ENCODE results near the gene CDHR4.
"Not testable (repeated sequence)": the region's sequence is repeated elsewhere in the genome, so short reads cannot be mapped to it uniquely, and the experiment has no call there.

CDHR4 gene

DNA sequence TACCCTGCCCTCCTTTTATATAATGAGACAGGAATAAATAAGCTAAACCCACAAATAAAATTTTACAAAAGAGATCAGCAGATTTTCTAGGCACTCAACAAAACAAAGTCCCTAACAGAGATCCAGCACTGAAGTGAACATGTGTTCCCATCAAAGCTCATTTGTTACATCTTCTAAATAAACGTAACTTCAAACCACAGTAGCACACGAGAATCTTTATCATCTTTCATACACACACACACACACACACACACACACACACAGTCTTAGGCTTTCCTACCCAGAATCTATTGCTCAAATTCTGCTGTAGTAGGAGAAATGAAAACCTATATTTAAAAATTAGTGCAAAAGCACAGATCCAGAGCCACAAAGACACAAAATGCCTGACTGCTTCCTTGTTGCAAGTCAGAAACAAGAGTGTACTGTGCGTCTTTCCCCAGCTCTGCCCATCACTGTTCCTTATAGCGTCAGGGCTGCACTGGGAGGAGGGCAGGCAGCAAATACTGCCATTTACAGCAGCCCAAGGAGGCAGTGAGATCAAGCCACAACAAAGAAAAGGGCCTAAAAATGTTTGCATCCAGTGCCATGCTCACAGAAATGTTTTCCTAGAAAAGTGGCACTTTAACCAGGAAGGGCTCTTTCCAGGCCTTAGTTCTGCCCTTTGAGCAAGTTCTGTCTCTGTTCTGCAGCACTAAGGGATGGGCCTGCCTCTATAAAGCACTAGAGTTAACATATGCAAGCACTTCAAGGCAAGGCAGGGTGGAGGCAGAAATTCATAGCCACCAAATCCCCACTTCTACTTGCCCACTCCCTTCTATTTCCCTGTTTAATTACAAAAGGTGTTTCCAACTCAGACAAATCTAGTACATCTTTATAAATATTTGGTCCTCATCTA, 19.3 kb downstream of the CDHR4 start:
- no peak for DNase-seq

GRCh38 chr3:49779358-49780079, 20.2 kb downstream of the CDHR4 start:
- no peak for DNase-seq

- not testable (repeated sequence) for DNase-seq
Measured at GRCh38 chr3:49776101-49776500, 23.6 kb downstream of the CDHR4 start.

DNA sequence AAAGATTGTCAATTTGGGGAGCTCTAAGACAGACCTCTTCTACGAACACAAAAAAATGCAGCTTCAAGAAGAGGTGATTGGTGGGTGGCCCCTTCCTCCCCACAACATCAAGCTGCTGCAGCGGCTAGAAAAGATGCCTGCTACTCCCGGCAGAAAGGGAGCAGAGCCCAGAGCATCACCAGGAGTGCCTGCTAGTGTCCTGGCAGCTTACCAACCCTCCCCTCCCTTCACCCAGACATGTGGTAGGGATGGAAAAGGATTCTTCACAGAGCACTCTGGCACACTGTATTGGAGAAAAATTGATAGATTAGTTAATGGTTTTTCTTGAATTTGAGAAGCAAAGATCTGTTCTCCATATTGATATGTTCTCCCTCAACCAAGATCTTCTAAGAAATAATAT, 24.1 kb downstream of the CDHR4 start:
- DNase-seq = no peak

GRCh38 chr3:49772703-49773102, 27.0 kb downstream of the CDHR4 start:
- no peak for DNase-seq

- no peak for DNase-seq
Measured at GRCh38 chr3:49771340-49771938, 28.2 kb downstream of the CDHR4 start.

- DNase-seq = no peak
Measured at GRCh38 chr3:49769926-49770325, 29.7 kb downstream of the CDHR4 start.

DNA sequence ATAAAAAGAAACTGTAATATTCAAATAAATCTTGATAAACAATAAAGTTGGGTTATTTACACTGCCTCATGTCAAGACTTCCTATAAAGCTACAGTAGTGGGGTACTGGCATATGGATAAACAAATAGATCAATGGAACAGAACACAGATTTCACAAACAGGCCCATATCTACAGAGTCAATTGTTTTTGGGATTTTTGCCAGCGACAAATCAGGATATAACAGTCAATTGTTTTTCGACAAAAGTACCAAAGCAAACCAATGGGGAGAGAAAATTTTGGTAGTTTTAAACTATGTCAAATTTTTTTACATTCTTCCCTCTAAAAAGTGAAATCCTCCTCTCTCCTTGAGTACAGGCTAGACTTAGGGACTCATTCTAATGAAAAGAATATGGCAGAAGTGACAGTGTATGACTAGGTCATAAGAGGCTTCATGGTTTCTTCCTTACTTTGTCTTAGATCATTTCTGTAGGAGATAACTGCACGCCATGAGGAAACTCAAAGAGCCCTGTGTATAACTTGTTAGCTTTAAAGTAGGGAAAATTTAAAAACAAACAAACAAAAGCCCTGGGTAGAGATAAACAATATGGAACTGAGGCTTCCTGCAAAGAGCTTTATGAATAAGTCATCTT, 30.3 kb downstream of the CDHR4 start:
- no peak for DNase-seq

- DNase-seq = no peak
Measured at GRCh38 chr3:49763981-49764380, 35.7 kb downstream of the CDHR4 start.

DNA sequence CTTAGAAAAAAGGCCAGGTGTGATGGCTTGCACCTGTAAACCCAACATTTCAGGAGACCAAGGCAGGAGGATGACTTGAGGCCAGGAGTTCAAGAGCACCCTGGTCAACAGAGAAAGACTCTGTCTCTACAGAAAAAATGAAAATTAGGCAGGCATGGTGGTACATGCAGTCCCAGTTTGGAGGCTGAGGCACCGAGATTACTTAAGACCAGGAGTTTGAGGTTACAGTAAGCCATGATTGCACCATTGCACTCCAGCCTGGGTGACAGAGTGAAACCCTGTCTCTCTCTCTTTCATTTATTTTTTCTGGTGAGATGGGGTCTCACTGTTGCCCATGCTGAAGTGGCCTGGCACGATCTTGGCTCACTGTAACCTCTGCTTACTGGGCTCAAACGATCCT, 38.0 kb downstream of the CDHR4 start:
- no peak for DNase-seq

DNA sequence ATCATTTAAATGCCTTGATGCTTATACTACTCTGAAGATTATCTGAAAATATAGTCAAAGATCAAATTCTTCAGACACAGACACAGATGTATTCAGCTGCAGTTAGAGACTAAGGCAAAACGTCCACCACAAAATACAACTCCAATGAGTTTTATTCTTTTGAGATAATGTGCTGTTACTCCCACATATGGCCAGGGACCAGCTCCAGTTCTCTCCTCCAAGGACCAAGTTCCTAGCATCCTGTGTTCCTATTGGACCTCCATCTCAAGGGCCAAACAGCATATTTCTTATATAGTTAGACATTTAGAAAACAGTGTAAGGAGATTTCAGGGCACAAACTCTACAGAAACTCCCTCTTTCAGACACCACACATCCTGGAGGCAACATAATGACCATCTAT, 40.4 kb downstream of the CDHR4 start:
- DNase-seq = no peak

DNA sequence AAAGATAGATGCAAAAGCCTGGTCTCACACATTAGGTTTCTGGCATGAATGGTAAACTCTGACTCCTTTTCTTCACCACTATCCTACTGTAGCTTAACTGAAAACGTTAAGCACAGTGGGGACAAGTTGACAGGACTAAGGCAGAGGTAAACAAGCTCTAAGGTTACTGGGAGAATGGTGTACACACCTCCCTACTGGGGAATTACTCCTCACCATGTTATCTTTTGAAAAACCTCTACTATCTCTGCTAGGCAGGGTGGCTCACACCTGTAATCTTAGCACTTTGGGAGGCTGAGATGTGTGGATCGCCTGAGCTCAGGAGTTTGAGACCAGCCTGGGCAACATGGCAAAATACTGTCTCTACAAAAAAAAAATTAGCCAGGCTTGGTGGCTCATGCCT, 42.5 kb downstream of the CDHR4 start:
- no peak for DNase-seq

- DNase-seq = no peak
Measured at GRCh38 chr3:49756036-49756435, 43.6 kb downstream of the CDHR4 start.

- no peak for DNase-seq
Measured at GRCh38 chr3:49754536-49754935, 45.1 kb downstream of the CDHR4 start.

DNA sequence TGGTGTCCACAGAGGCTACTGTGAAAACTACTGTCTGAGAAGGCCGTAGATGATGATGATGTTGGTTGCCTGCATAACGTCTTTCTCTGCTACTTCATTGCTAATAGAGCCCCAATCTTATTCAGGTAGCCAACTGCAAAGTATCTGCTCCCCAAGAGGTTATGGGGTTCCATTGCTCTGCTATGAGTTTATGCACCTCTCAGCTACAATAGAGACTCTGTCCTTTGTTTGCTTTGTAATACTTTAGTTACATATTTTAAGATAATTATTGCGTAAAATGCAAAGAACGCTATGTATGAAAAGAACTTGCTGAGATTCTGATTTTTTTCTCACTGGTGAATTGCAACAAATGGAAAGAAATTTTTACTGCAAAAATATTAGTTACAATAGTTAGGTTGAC, 48.2 kb downstream of the CDHR4 start:
- no peak for DNase-seq

- DNase-seq = no peak
Measured at GRCh38 chr3:49750056-49750455, 49.6 kb downstream of the CDHR4 start.

DNA sequence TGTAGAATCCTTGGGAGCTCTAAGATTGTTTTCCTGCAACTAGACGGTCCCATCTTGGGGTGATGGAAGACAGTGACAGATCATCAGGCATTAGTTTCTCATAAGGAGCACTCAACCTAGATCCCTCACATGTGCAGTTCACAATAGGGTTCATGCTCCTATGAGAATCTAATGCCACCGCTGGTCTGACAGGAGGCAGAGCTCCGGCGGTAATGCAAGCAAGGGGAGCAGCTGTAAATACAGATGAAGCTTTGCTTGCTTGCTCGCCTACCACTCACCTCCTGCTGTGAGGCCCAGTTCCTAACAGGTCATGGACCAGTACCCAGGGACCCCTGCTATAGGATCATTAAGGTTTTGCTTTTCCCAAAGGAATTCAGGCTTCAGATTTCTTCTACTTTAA, 50.8 kb downstream of the CDHR4 start:
- not testable (repeated sequence) for DNase-seq

DNA sequence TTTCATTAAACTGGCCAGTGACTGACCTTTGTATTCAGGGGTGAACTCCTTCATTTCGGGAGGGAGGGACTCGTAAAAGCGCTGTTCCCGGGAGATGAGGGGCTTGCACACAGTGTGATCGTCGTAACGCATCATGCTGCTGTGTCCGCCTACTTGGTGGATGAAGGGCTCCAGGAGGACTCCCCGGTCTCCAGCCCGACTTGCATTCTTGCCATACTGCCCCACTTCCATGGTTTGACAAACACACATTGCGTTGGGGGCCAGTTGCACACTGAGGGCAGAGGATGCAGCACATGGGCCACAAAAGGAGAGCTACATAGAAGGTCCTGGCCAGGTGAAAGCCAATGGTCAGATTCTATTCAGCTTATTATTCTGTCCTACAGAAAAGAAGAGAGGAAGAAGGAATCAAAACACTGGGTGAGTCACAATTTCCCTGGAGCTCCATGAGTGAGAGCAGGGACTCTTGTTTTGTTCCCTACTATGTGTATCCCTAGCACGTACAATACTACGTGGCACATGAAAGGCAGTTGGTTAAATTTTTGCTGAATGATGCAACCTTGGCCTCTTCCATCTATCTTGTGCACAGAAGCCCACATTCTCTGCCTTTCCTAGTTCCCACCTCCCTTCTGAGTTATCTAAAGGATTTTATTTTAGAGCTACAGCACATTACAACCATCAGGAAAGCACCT, 51.7 kb downstream of the CDHR4 start:
- no peak for DNase-seq

- no peak for DNase-seq
Measured at GRCh38 chr3:49745986-49746385, 53.7 kb downstream of the CDHR4 start.
